HEK293 (cell line): ENCODE data around the gene CSGALNACT2.

ENCODE experiments used
- MYNN ChIP-seq: fragments of 450-650 bp; formaldehyde crosslinking; IDR thresholded peaks from 2 replicates; pipeline ENCODE4 v1.5.1; 2016; ENCODE audit warnings: missing biosample characterization, missing genetic modification characterization, borderline replicate concordance
- PRDM6 ChIP-seq: fragments of 450-650 bp; formaldehyde crosslinking; IDR thresholded peaks from 2 replicates; pipeline ENCODE4 v1.5.1; 2017; ENCODE audit warnings: missing biosample characterization, missing genetic modification characterization
- ZBTB17 ChIP-seq: fragments of 450-650 bp; formaldehyde crosslinking; IDR thresholded peaks from 2 replicates; pipeline ENCODE4 v1.5.1; 2016; ENCODE audit warnings: missing biosample characterization, missing genetic modification characterization
- ZBTB20 ChIP-seq: fragments of 450-650 bp; formaldehyde crosslinking; IDR thresholded peaks from 2 replicates; pipeline ENCODE4 v1.5.1; 2016; ENCODE audit warnings: missing biosample characterization, missing genetic modification characterization
- ZFP37 ChIP-seq: fragments of 450-650 bp; formaldehyde crosslinking; IDR thresholded peaks from 2 replicates; pipeline ENCODE4 v1.5.1; 2016; ENCODE audit warnings: missing biosample characterization, missing genetic modification characterization
- ZNF121 ChIP-seq: fragments of 450-650 bp; formaldehyde crosslinking; IDR thresholded peaks from 2 replicates; pipeline ENCODE4 v1.5.1; 2016; ENCODE audit warnings: missing biosample characterization, missing genetic modification characterization
- ZNF24 ChIP-seq: fragments of 450-650 bp; formaldehyde crosslinking; IDR thresholded peaks from 2 replicates; pipeline ENCODE4 v1.5.1; 2016; ENCODE audit warnings: missing biosample characterization, missing genetic modification characterization
- ZNF311 ChIP-seq: fragments of 450-650 bp; formaldehyde crosslinking; IDR thresholded peaks from 2 replicates; pipeline ENCODE4 v1.5.1; 2017; ENCODE audit warnings: missing biosample characterization, missing genetic modification characterization, borderline replicate concordance
- ZNF704 ChIP-seq: fragments of 450-650 bp; formaldehyde crosslinking; IDR thresholded peaks from 2 replicates; pipeline ENCODE4 v1.5.1; 2016; ENCODE audit warnings: missing biosample characterization, missing genetic modification characterization
- TF ChIP-seq, protein P1 (sequence below): fragments of 450-650 bp; formaldehyde crosslinking; IDR thresholded peaks from 2 replicates; pipeline ENCODE4 v1.5.1; 2016; ENCODE audit warnings: missing biosample characterization, missing genetic modification characterization
- TF ChIP-seq, protein P2 (sequence below): fragments of 450-650 bp; formaldehyde crosslinking; IDR thresholded peaks from 2 replicates; pipeline ENCODE4 v1.5.1; 2016; ENCODE audit warnings: missing biosample characterization, missing genetic modification characterization, low read depth

DNA sequence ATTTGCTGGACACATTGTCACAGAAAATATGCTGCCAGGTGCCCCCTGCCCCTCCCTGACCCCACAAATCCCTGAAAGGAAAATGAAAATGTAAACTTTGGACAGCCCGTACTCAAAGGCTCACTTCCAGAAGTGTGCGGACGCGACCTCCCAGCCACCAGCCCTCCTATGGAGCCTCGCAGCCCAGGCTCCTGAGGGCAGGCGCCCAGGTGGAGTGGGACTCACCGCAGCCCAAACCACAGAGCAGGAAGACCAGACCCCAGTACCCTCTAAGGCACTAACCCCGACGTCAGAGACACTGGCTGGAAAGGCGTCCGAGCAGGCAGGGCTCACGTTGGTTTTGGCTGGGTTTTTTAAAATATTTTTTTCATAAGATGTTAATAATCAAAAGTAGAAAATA, 57.3 kb downstream of the CSGALNACT2 start:
- TF ChIP-seq ZNF311 (tag by site-specific recombination) (no peak), ZFP37 (no peak), ZNF24 (tag by site-specific recombination) (no peak), ZNF121 (tag by site-specific recombination) (no peak), PRDM6 (no peak), ZBTB20 (tag by site-specific recombination) (no peak), ZBTB17 (tag by site-specific recombination) (no peak), ZNF704 (tag by site-specific recombination) (no peak), MYNN (tag by site-specific recombination) (no peak)
- TF ChIP-seq, protein P1, sequence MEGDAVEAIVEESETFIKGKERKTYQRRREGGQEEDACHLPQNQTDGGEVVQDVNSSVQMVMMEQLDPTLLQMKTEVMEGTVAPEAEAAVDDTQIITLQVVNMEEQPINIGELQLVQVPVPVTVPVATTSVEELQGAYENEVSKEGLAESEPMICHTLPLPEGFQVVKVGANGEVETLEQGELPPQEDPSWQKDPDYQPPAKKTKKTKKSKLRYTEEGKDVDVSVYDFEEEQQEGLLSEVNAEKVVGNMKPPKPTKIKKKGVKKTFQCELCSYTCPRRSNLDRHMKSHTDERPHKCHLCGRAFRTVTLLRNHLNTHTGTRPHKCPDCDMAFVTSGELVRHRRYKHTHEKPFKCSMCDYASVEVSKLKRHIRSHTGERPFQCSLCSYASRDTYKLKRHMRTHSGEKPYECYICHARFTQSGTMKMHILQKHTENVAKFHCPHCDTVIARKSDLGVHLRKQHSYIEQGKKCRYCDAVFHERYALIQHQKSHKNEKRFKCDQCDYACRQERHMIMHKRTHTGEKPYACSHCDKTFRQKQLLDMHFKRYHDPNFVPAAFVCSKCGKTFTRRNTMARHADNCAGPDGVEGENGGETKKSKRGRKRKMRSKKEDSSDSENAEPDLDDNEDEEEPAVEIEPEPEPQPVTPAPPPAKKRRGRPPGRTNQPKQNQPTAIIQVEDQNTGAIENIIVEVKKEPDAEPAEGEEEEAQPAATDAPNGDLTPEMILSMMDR (tag by site-specific recombination): no peak
- TF ChIP-seq, protein P2, sequence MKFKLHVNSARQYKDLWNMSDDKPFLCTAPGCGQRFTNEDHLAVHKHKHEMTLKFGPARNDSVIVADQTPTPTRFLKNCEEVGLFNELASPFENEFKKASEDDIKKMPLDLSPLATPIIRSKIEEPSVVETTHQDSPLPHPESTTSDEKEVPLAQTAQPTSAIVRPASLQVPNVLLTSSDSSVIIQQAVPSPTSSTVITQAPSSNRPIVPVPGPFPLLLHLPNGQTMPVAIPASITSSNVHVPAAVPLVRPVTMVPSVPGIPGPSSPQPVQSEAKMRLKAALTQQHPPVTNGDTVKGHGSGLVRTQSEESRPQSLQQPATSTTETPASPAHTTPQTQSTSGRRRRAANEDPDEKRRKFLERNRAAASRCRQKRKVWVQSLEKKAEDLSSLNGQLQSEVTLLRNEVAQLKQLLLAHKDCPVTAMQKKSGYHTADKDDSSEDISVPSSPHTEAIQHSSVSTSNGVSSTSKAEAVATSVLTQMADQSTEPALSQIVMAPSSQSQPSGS (tag by site-specific recombination): no peak
